Measurements from ENCODE around the gene LILRA1. TPM values are rescaled to one million over a fixed set of nuclear protein-coding genes. Genes with fewer than 3 reads are reported as not detected.

LILRA1 gene
- total RNA-seq, 1 experiment from 2014 or later: not detected

- Histone ChIP-seq H3K9me3 (ENCODE audit: low read length) (no peaks in the 10 kb centered on the region), H3K4me2 (ENCODE audit: low read length) (no peak overlapping the region), H3K9me2 (replicated peaks; ENCODE audit: low read length) (no peaks in the 10 kb centered on the region), H3F3A (ENCODE audit: low read length, unreplicated experiment) (no peaks in the 10 kb centered on the region), H2AFZ (ENCODE audit: low read length) (no peak overlapping the region), H3K4me3 (ENCODE audit: low read length) (no peak overlapping the region), H3K9ac (ENCODE audit: low read length) (no peak overlapping the region), H3K4me1 (ENCODE audit: insufficient read depth, low read length) (no peaks in the 10 kb centered on the region), H3K36me3 (ENCODE audit: low read depth, low read length) (no peaks in the 10 kb centered on the region), H3K27me3 (ENCODE audit: low read length) (peaks cover 52% of the 10 kb centered on the region), H4K20me1 (ENCODE audit: low read length) (no peaks in the 10 kb centered on the region), H3K79me2 (ENCODE audit: low read length) (no peaks in the 10 kb centered on the region), H3K27ac (ENCODE audit: low read length) (no peak overlapping the region)
- DNase-seq (no peak), ATAC-seq (no peak)
- intact Hi-C loops (cut with micrococcal nuclease): no loop called here
- TF ChIP-seq EZH2 (IDR thresholded peaks at IDR 0.05; ENCODE audit: low read length, unreplicated experiment) (no peak), EZH2phosphoT487 (IDR thresholded peaks at IDR 0.05; ENCODE audit: borderline replicate concordance, low read length) (no peak), CTCF (conservative IDR thresholded peaks at IDR 0.05; ENCODE audit: low read depth, low read length) (no peak)
- CTCF ChIA-PET: no interaction called here
- POLR2A ChIA-PET (ENCODE audit: unreplicated experiment): no interaction called here
- no TSS peak for BruUV-seq (replicated peaks)
Observed at GRCh38 chr19:54551293-54551692, 42.1 kb upstream of the LILRA1 start.

DNA sequence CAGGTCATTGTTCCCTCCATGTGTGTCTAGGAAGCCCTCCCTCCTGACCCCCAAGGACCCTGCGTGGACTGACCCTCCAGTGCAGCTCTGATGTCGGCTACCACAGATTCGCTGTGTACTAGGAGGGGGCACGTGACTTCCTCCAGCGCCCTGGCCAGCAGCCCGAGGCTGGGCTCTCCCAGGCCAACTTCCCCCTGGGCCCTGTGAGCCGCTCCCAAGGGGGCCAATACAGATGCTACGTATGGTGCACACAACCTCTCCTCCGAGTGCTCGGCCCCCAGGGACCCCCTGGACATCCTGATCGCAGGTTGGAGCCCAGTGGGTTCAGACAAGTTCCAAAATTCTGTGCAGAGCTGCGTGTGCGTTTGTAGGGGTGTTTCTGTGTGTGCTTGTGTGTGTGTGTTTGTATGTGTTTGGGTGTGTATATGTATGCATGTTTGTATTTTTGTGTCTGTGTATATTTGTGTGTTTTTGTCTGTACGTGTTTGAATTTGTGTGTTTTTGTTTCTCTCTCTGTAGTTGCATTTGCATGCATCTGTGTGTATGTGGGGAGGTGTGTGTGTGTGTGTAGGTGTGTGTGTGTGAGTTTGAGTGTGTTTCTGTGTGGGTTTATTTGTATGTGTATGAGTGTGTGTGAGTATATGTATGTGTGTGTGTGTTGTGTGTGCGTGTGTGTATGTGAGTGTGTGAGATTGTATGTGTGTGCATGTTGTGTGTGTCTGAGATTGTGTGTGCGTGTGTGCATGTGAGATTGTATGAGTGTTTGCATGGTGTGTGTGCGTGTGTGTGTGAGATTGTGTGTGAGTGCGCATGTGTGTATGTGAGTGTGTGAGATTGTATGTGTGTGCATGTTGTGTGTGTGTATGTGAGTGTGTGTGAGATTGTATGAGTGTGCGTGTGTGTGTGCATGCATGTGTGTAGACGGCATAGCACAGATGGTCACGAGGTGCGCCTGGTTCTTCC is 41.2 kb upstream of the LILRA1 start:
- H3K4me2 ChIP-seq (ENCODE audit: low read length): no peak overlapping the region
- H3K27me3 ChIP-seq (ENCODE audit: low read length): peaks cover 53% of the 10 kb centered on the region
- BruUV-seq (replicated peaks): no TSS peak
- DNase-seq (no peak), ATAC-seq (no peak)
- no peaks in the 10 kb centered on the region for H3F3A ChIP-seq (ENCODE audit: low read length, unreplicated experiment)
- H4K20me1 ChIP-seq (ENCODE audit: low read length): no peaks in the 10 kb centered on the region
- ChIA-PET CTCF (no interaction called here), POLR2A (ENCODE audit: unreplicated experiment) (no interaction called here)
- no peaks in the 10 kb centered on the region for H3K9me2 ChIP-seq (replicated peaks; ENCODE audit: low read length)
- H3K9ac ChIP-seq (ENCODE audit: low read length): no peak overlapping the region
- no peaks in the 10 kb centered on the region for H3K36me3 ChIP-seq (ENCODE audit: low read depth, low read length)
- no peak overlapping the region for H3K4me3 ChIP-seq (ENCODE audit: low read length)
- H3K4me1 ChIP-seq (ENCODE audit: insufficient read depth, low read length): no peaks in the 10 kb centered on the region
- H3K79me2 ChIP-seq (ENCODE audit: low read length): no peaks in the 10 kb centered on the region
- intact Hi-C loops (cut with micrococcal nuclease): no loop called here
- H2AFZ ChIP-seq (ENCODE audit: low read length): no peak overlapping the region
- TF ChIP-seq CTCF (conservative IDR thresholded peaks at IDR 0.05; ENCODE audit: low read depth, low read length): no peak
- TF ChIP-seq EZH2 (IDR thresholded peaks at IDR 0.05; ENCODE audit: low read length, unreplicated experiment): no peak
- TF ChIP-seq EZH2phosphoT487 (IDR thresholded peaks at IDR 0.05; ENCODE audit: borderline replicate concordance, low read length): no peak
- H3K27ac ChIP-seq (ENCODE audit: low read length): no peak overlapping the region
- H3K9me3 ChIP-seq (ENCODE audit: low read length): no peaks in the 10 kb centered on the region

- no peaks in the 10 kb centered on the region for H3K79me2 ChIP-seq (ENCODE audit: low read length)
- H3K9me3 ChIP-seq (ENCODE audit: low read length): no peaks in the 10 kb centered on the region
- H3K4me2 ChIP-seq (ENCODE audit: low read length): no peak overlapping the region
- H3K4me3 ChIP-seq (ENCODE audit: low read length): no peak overlapping the region
- no peak for TF ChIP-seq CTCF (conservative IDR thresholded peaks at IDR 0.05; ENCODE audit: low read depth, low read length)
- TF ChIP-seq EZH2 (IDR thresholded peaks at IDR 0.05; ENCODE audit: low read length, unreplicated experiment): no peak
- TF ChIP-seq EZH2phosphoT487 (IDR thresholded peaks at IDR 0.05; ENCODE audit: borderline replicate concordance, low read length): no peak
- POLR2A ChIA-PET (ENCODE audit: unreplicated experiment): no interaction called here
- H3K36me3 ChIP-seq (ENCODE audit: low read depth, low read length): no peaks in the 10 kb centered on the region
- no peak overlapping the region for H2AFZ ChIP-seq (ENCODE audit: low read length)
- H3K9ac ChIP-seq (ENCODE audit: low read length): no peak overlapping the region
- DNase-seq (no peak), ATAC-seq (no peak)
- peaks cover 52% of the 10 kb centered on the region for H3K27me3 ChIP-seq (ENCODE audit: low read length)
- no peaks in the 10 kb centered on the region for H4K20me1 ChIP-seq (ENCODE audit: low read length)
- no peak overlapping the region for H3K27ac ChIP-seq (ENCODE audit: low read length)
- no TSS peak for BruUV-seq (replicated peaks)
- H3K9me2 ChIP-seq (replicated peaks; ENCODE audit: low read length): no peaks in the 10 kb centered on the region
- intact Hi-C loops (cut with micrococcal nuclease): no loop called here
- CTCF ChIA-PET: no interaction called here
- no peaks in the 10 kb centered on the region for H3K4me1 ChIP-seq (ENCODE audit: insufficient read depth, low read length)
- no peaks in the 10 kb centered on the region for H3F3A ChIP-seq (ENCODE audit: low read length, unreplicated experiment)
Observed at GRCh38 chr19:54552913-54553310, 40.5 kb upstream of the LILRA1 start.
